Neural progenitor cell (in vitro differentiated cells): ENCODE data around the gene NFE2L1. TPM values are rescaled to one million over a fixed set of nuclear protein-coding genes. Genes with fewer than 3 reads are reported as not detected.
A peak's percentile ranks its signal among the peaks of the same experiment; 100 is the strongest.

ENCODE experiments used
- DNase-seq: peaks from one replicate; pipeline ENCODE4 v3.0.0-alpha.2; 2016; ENCODE audit warnings: low spot score
- H2AFZ ChIP-seq: fragments of 200-600 bp; sonication (generic); replicated peaks from 2 replicates; pipeline ENCODE4 v1.6.1; 2016; ENCODE audit warnings: antibody characterized with exemption
- H3F3A ChIP-seq: fragments of 200-600 bp; sonication (generic); 2 replicates; pipeline ENCODE4 v1.6.1; 2016; ENCODE audit warnings: antibody characterized with exemption, low read depth
- H3K27ac ChIP-seq: fragments of 200-600 bp; sonication (generic); 2 replicates; pipeline ENCODE4 v1.5.1; 2016; ENCODE audit warnings: mild to moderate bottlenecking
- H3K27me3 ChIP-seq: fragments of 200-600 bp; sonication (generic); 2 replicates; pipeline ENCODE4 v1.6.1; 2016; ENCODE audit warnings: mild to moderate bottlenecking, moderate library complexity
- H3K36me3 ChIP-seq: fragments of 200-600 bp; sonication (generic); 2 replicates; pipeline ENCODE4 v1.5.1; 2016
- H3K4me1 ChIP-seq: fragments of 200-600 bp; sonication (generic); 2 replicates; pipeline ENCODE4 v1.6.1; 2016; ENCODE audit warnings: mixed run types
- H3K4me2 ChIP-seq: fragments of 200-600 bp; sonication (generic); 2 replicates; pipeline ENCODE4 v1.6.1; 2016
- H3K4me3 ChIP-seq: fragments of 200-600 bp; sonication (generic); 2 replicates; pipeline ENCODE4 v1.5.1; 2016
- H3K79me2 ChIP-seq: fragments of 200-600 bp; sonication (generic); 2 replicates; pipeline ENCODE4 v1.6.1; 2016; ENCODE audit warnings: low read depth
- H3K9ac ChIP-seq: fragments of 200-600 bp; sonication (generic); 2 replicates; pipeline ENCODE4 v1.6.1; 2016
- H3K9me3 ChIP-seq: fragments of 200-600 bp; sonication (generic); 2 replicates; pipeline ENCODE4 v1.5.1; 2016; ENCODE audit warnings: low read depth
- H4K20me1 ChIP-seq: fragments of 200-600 bp; sonication (generic); 2 replicates; pipeline ENCODE4 v1.6.1; 2016; ENCODE audit warnings: low read depth
- H3K27ac Mint-ChIP-seq: 3 replicates; pipeline ENCODE4 v1.8.0; 2021; ENCODE audit warnings: mixed read lengths
- H3K27me3 Mint-ChIP-seq: 2 replicates; pipeline ENCODE4 v1.8.0; 2022; ENCODE audit warnings: low read depth, mild to moderate bottlenecking, inconsistent platforms, moderate library complexity, mixed read lengths; ENCODE audit not compliant: insufficient read depth
- H3K36me3 Mint-ChIP-seq: 3 replicates; pipeline ENCODE4 v1.8.0; 2021; ENCODE audit warnings: mixed read lengths
- H3K4me1 Mint-ChIP-seq: 3 replicates; pipeline ENCODE4 v1.8.0; 2021; ENCODE audit warnings: mixed read lengths
- H3K4me3 Mint-ChIP-seq: 3 replicates; pipeline ENCODE4 v1.8.0; 2021; ENCODE audit warnings: mild to moderate bottlenecking, moderate library complexity, mixed read lengths
- H3K9me3 Mint-ChIP-seq: 3 replicates; pipeline ENCODE4 v1.8.0; 2020; ENCODE audit warnings: mixed read lengths
- EZH2 ChIP-seq: fragments of 200-600 bp; sonication (generic); IDR thresholded peaks from 2 replicates; pipeline ENCODE4 v1.6.1; 2017; ENCODE audit warnings: antibody characterized with exemption, mild to moderate bottlenecking, moderate library complexity
- EZH2phosphoT487 ChIP-seq: fragments of 200-600 bp; sonication (generic); IDR thresholded peaks from 2 replicates; pipeline ENCODE4 v1.6.1; 2017; ENCODE audit warnings: antibody characterized with exemption
- total RNA-seq: library from RNA; depleted of rRNA; stranded (reverse); fragments of >200 nt; gene quantifications from 2 replicates; pipeline ENCODE4 v1.2.3, GENCODE V29; 2015; ENCODE audit warnings: low replicate concordance
- TF ChIP-seq, protein P1 (sequence below): fragments of 200-600 bp; sonication (generic); IDR thresholded peaks from 2 replicates; pipeline ENCODE4 v1.5.1; 2017; ENCODE audit warnings: antibody characterized with exemption, mild to moderate bottlenecking

The NFE2L1 gene
- total RNA-seq, 1 donor from 2014 or later, result 104 TPM

DNA sequence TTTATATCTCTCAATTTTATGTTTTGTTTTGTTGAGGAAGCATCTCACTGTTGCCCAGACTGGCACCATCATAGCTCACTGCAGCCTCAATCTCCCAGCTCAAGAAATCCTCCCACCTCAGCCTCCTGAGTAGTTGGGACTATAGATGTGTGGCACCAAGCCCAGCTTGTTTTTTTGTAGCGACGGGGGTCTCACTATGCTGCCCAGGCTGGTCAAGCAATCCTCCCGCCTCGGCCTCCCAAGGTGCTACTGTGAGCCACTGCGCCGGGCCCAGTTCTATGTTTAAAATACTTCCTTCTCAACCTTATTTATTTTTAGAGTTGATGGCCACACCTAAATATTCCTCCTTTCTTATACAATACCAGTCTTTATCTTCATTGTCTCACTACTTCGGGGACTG, 1.9 kb upstream of the NFE2L1 start:
- no peak overlapping the region for H3K9ac ChIP-seq
- H2AFZ ChIP-seq, result no peak overlapping the region
- DNase-seq, result no peak
- Mint-ChIP-seq H3K4me3 (peak overlapping the region; percentile 100), H3K9me3 (no peaks in the 10 kb centered on the region), H3K27ac (no peak overlapping the region), H3K36me3 (peaks cover 12% of the 10 kb centered on the region), H3K27me3 (no peaks in the 10 kb centered on the region), H3K4me1 (peaks cover 42% of the 10 kb centered on the region)
- no peaks in the 10 kb centered on the region for H3K9me3 ChIP-seq
- H3K27me3 ChIP-seq, result no peaks in the 10 kb centered on the region
- H3F3A ChIP-seq, result peaks cover 27% of the 10 kb centered on the region
- peaks cover 27% of the 10 kb centered on the region for H4K20me1 ChIP-seq
- H3K27ac ChIP-seq, result no peak overlapping the region
- H3K4me3 ChIP-seq, result peak overlapping the region; percentile 93
- TF ChIP-seq, protein P1, sequence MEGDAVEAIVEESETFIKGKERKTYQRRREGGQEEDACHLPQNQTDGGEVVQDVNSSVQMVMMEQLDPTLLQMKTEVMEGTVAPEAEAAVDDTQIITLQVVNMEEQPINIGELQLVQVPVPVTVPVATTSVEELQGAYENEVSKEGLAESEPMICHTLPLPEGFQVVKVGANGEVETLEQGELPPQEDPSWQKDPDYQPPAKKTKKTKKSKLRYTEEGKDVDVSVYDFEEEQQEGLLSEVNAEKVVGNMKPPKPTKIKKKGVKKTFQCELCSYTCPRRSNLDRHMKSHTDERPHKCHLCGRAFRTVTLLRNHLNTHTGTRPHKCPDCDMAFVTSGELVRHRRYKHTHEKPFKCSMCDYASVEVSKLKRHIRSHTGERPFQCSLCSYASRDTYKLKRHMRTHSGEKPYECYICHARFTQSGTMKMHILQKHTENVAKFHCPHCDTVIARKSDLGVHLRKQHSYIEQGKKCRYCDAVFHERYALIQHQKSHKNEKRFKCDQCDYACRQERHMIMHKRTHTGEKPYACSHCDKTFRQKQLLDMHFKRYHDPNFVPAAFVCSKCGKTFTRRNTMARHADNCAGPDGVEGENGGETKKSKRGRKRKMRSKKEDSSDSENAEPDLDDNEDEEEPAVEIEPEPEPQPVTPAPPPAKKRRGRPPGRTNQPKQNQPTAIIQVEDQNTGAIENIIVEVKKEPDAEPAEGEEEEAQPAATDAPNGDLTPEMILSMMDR, result no peak
- TF ChIP-seq EZH2phosphoT487 (no peak), EZH2 (no peak)
- H3K36me3 ChIP-seq, result no peaks in the 10 kb centered on the region
- peak overlapping the region; percentile 89 for H3K4me2 ChIP-seq
- peaks cover 19% of the 10 kb centered on the region for H3K4me1 ChIP-seq
- peaks cover 47% of the 10 kb centered on the region for H3K79me2 ChIP-seq

DNA sequence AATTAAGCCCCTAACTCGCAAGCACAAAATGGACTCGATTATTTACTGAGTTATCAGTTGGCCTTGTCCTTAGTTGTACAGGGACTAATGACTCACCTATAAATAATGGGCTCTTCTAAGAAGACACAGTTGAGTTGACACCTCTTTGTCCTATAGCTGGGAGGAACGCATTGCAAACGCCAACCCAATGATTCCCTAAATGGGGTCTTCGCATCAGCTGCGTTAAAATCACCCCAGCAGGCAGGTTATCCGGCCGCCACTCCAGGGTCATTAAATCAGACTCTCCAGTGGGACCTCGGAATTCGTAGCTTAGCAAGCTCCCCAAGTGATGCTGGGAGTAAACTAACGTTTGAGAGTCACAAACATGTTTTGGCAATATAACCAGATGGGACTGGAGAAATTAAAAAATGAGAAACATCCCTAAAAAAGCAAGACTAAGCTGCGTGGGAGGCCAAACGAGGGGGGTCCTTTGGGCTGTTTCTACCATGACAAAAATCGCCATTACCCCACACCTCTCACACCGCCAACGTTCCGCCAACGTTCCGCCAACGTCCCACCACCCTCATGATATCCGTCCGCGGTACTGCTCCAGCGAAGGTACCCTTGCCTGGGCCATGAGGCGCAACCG, 932 bp upstream of the NFE2L1 start:
- Histone ChIP-seq H3K27ac (peak overlapping the region; percentile 78), H3K4me2 (peak overlapping the region; percentile 89), H3K9ac (peak overlapping the region; percentile 35), H3F3A (peaks cover 36% of the 10 kb centered on the region), H3K4me1 (peaks cover 22% of the 10 kb centered on the region), H3K79me2 (peaks cover 56% of the 10 kb centered on the region), H3K36me3 (no peaks in the 10 kb centered on the region), H2AFZ (peak overlapping the region; percentile 92), H3K9me3 (no peaks in the 10 kb centered on the region), H3K27me3 (no peaks in the 10 kb centered on the region), H3K4me3 (peak overlapping the region; percentile 93), H4K20me1 (peaks cover 36% of the 10 kb centered on the region)
- TF ChIP-seq EZH2phosphoT487, result no peak
- peak; percentile 15 for TF ChIP-seq EZH2
- peaks cover 4% of the 10 kb centered on the region for H3K27me3 Mint-ChIP-seq
- H3K4me3 Mint-ChIP-seq, result peak overlapping the region; percentile 100
- H3K36me3 Mint-ChIP-seq, result peaks cover 12% of the 10 kb centered on the region
- H3K9me3 Mint-ChIP-seq, result no peaks in the 10 kb centered on the region
- H3K4me1 Mint-ChIP-seq, result peaks cover 52% of the 10 kb centered on the region
- DNase-seq, result peak; percentile 49
- peak overlapping the region; percentile 100 for H3K27ac Mint-ChIP-seq

DNA sequence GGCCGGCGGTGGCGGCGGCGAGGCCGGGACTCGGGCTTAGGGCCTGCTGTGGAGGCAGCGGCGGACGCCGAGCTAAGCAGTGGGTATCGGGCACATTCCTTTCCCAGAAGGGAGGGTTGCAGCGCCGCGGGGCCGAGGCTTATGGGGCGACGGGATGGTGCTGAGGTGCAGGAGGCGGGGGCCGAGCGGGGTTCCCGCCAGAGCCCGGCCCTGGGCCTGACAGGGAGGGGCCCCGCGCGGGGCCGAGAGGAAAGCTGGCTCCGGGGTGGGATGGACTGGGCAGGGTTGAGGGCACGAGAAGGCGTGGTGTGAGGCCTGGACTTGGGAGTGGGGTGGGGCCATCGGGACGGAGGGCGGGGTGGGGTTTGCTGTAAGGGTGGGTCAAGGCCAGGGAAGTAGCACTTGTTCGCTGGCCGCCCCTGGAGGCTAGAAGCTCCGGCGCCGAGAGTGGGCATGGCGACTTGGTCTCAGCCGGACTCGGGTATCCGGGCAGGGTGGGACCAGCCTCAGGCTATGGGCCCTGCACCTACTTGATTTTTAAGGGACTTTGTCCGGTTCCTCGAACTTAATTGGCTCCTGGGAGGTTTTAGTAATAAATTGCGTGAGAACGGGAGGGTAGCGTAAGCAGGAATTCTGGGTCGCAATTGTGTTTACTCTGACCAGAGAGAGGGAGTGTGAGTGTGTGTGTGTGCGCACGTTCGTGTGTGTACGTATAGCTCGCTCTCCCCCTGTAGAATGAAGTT, 396 bp downstream of the NFE2L1 start:
- peaks cover 28% of the 10 kb centered on the region for H3K4me1 ChIP-seq
- H3K27ac ChIP-seq, result peak overlapping the region; percentile 76
- H3K79me2 ChIP-seq, result peaks cover 69% of the 10 kb centered on the region
- peak overlapping the region; percentile 31 for H2AFZ ChIP-seq
- Mint-ChIP-seq H3K4me3 (peak overlapping the region; percentile 100), H3K9me3 (no peaks in the 10 kb centered on the region), H3K4me1 (peaks cover 65% of the 10 kb centered on the region), H3K36me3 (peaks cover 11% of the 10 kb centered on the region), H3K27me3 (peaks cover 5% of the 10 kb centered on the region), H3K27ac (peak overlapping the region; percentile 100)
- TF ChIP-seq EZH2phosphoT487 (no peak), EZH2 (no peak)
- TF ChIP-seq, protein P1, result no peak
- H3F3A ChIP-seq, result peaks cover 49% of the 10 kb centered on the region
- H3K36me3 ChIP-seq, result no peaks in the 10 kb centered on the region
- H3K4me3 ChIP-seq, result peak overlapping the region; percentile 93
- peak overlapping the region; percentile 53 for H3K9ac ChIP-seq
- no peaks in the 10 kb centered on the region for H3K9me3 ChIP-seq
- H4K20me1 ChIP-seq, result peaks cover 49% of the 10 kb centered on the region
- no peak for DNase-seq
- H3K27me3 ChIP-seq, result no peaks in the 10 kb centered on the region
- peak overlapping the region; percentile 89 for H3K4me2 ChIP-seq
